Body of pancreas (tissue), 4 donors: ENCODE measurements around the gene RIC3. TPM values are rescaled to one million over a fixed set of nuclear protein-coding genes. Genes with fewer than 3 reads are reported as not detected.

Experiments
- ATAC-seq: fragments of 150-250 bp; one replicate; pipeline ENCODE4 v1.9.1; 2016
- DNase-seq, 4 donors: peaks; one replicate each; pipeline ENCODE4 v3.0.0-alpha.2; 2019
- H3K27ac ChIP-seq, 4 donors: fragments of 200-600 bp; sonication (generic); 1 replicate in 3 of 4; 2 replicates in 1 of 4; pipeline versions ENCODE4 v1.5.1 to v1.6.1; 2016 to 2019; ENCODE audit warnings: mild to moderate bottlenecking in 1 of 4, mixed read lengths in 1 of 4, moderate library complexity in 1 of 4
- H3K27me3 ChIP-seq, 2 donors: fragments of 200-600 bp; sonication (generic); one replicate each; pipeline ENCODE4 v1.6.0; 2016; ENCODE audit warnings: mild to moderate bottlenecking in 1 of 2
- H3K36me3 ChIP-seq, 2 donors: fragments of 200-600 bp; sonication (generic); replicated peaks in 1 of 2; 2 replicates each; pipeline ENCODE4 v1.5.1; 2016; ENCODE audit warnings: low read depth in 2 of 2; ENCODE audit not compliant: insufficient read depth in 1 of 2
- H3K4me1 ChIP-seq: fragments of 200-600 bp; sonication (generic); one replicate; pipeline ENCODE4 v1.6.0; 2016
- H3K4me3 ChIP-seq, 2 donors: fragments of 200-600 bp; sonication (generic); 1 replicate in 1 of 2; 2 replicates in 1 of 2; pipeline ENCODE4 v1.5.1; 2016 to 2019
- H3K9me3 ChIP-seq, 3 donors: fragments of 200-600 bp; sonication (generic); 1 replicate in 2 of 3; 2 replicates in 1 of 3; pipeline ENCODE4 v1.5.1; 2016
- POLR2A ChIP-seq, 3 donors: fragments of 450-650 bp; IDR thresholded peaks; one replicate each; pipeline ENCODE4 v1.6.1; 2016; ENCODE audit warnings: antibody characterized with exemption in 3 of 3, mild to moderate bottlenecking in 2 of 3
- WGBS, 2 donors: methylation state at CpG; one replicate each; pipeline ENCODE4 v1.1.5; 2017; 5-methylcytosine and 5-hydroxymethylcytosine counted together
- intact Hi-C: fragments of 100-400 bp; cut with DNase I; formaldehyde crosslinking; loops from one replicate; pipeline ENCODE4 v1.15.1; 2023
- total RNA-seq, 2 donors: library from RNA; depleted of rRNA; stranded (reverse); fragments of >200 nt; gene quantifications; one replicate each; pipeline ENCODE4 v1.1.0, GENCODE V29; 2016
- TF ChIP-seq, protein P1 (sequence below), 7 experiments: fragments of 450-650 bp in 4 of 7; fragments of 200-600 bp in 3 of 7; sonication (generic) in 3 of 7; IDR thresholded peaks; one replicate each; pipeline ENCODE4 v1.5.1; 2016 to 2019; ENCODE audit warnings: antibody characterized with exemption in 7 of 7

The RIC3 gene
- total RNA-seq, 2 donors from 2014 or later: 40.0 to 44.5 TPM

DNA sequence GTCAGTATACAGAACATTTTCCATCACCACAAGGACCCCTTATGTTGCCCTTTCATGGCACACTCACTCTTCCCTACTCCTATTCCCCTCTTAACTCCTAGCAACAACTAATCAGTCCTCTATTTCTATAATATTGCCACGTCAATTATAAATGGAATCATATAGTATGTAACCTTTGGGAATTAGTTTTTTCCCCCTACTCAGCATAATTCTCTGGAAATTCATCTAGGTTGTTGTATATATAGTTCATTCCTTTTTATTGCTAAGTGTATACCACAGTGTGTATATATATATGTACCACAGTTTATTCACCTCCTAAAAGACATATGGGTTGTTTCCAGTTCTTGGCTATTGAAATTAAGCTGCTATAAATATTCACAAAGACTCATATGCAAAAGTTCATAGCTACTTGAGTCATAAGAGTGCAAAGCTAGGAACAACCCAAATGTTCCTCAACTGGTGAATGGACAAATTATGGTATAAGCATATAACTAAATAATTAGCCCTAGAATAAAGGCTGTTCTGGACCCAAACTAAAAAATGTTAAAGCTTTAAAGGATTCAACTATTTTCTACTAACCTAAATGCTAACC lies 46.6 kb downstream of the RIC3 start:
- Histone ChIP-seq H3K36me3 (no peaks in the 10 kb centered on the region), H3K9me3 (peaks cover 0 to 6% (median 0%) of the 10 kb centered on the region in 3 donors), H3K27ac (no peak overlapping the region), H3K4me3 (no peak overlapping the region), H3K27me3 (no peaks in the 10 kb centered on the region), H3K4me1 (no peaks in the 10 kb centered on the region)
- DNase-seq (no peak), ATAC-seq (no peak)
- TF ChIP-seq, protein P1, sequence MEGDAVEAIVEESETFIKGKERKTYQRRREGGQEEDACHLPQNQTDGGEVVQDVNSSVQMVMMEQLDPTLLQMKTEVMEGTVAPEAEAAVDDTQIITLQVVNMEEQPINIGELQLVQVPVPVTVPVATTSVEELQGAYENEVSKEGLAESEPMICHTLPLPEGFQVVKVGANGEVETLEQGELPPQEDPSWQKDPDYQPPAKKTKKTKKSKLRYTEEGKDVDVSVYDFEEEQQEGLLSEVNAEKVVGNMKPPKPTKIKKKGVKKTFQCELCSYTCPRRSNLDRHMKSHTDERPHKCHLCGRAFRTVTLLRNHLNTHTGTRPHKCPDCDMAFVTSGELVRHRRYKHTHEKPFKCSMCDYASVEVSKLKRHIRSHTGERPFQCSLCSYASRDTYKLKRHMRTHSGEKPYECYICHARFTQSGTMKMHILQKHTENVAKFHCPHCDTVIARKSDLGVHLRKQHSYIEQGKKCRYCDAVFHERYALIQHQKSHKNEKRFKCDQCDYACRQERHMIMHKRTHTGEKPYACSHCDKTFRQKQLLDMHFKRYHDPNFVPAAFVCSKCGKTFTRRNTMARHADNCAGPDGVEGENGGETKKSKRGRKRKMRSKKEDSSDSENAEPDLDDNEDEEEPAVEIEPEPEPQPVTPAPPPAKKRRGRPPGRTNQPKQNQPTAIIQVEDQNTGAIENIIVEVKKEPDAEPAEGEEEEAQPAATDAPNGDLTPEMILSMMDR (IDR thresholded peaks at IDR 0.05): no peak
- no peak for TF ChIP-seq POLR2A (IDR thresholded peaks at IDR 0.05)
- intact Hi-C loops: no loop called here
- 90 to 97% methylated on average over 1 of the region's 1 CpG for WGBS, 2 donors

DNA sequence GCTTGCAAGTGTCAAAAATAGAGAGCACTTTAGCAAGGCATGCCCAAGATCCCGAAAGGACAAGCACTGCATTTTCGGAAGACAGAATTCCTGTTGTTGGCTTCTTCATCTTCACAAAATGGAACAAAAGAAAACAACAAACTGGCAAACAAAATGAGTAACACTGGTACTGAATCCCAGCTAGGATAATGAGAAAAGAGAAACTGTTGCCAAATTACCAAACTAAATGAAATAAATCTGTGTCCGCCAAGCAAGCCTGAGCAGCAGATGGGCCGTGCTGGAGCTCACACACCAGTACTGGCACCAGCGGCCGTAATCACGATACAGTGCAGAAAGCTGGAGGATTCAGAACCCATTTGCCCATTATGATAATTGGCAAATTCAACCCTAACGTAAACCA lies 57.2 kb downstream of the RIC3 start:
- WGBS, 2 donors: 90 to 93% methylated on average over 8 of the region's 8 CpGs
- Histone ChIP-seq H3K4me3 (no peak overlapping the region), H3K27me3 (no peaks in the 10 kb centered on the region), H3K36me3 (peaks cover 0 to 4% of the 10 kb centered on the region in 2 donors), H3K9me3 (no peaks in the 10 kb centered on the region), H3K27ac (no peak overlapping the region), H3K4me1 (no peaks in the 10 kb centered on the region)
- TF ChIP-seq POLR2A (IDR thresholded peaks at IDR 0.05): no peak
- TF ChIP-seq, protein P1 (IDR thresholded peaks at IDR 0.05): no peak
- DNase-seq: no peak
- intact Hi-C loops: no loop called here
- no peak for ATAC-seq

DNA sequence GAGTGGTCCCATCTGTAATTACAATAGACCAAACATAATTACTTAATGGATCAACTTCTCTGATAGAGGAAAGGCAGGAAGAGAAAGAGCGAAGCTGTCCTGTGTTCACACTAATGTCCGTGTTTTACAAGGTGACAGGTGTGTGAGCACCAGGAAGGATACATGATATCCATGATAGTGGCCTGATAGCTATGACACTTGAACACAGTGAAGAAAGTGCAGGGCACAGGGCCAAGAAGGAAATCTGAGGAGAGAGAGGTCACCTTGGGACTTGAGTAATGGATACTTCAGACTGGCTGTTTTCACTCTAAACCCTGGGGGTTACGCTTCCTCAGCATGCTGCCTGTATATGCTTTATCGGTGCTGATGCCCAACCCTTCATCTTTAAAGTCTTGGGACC lies 58.4 kb downstream of the RIC3 start:
- Histone ChIP-seq H3K4me1 (no peaks in the 10 kb centered on the region), H3K36me3 (peaks cover 0 to 5% of the 10 kb centered on the region in 2 donors), H3K27me3 (no peaks in the 10 kb centered on the region), H3K9me3 (no peaks in the 10 kb centered on the region), H3K27ac (no peak overlapping the region), H3K4me3 (no peak overlapping the region)
- WGBS, 2 donors: 90 to 95% methylated on average over 4 of the region's 4 CpGs
- no peak for ATAC-seq
- TF ChIP-seq POLR2A (IDR thresholded peaks at IDR 0.05): no peak
- TF ChIP-seq, protein P1 (IDR thresholded peaks at IDR 0.05): no peak
- intact Hi-C loops: no loop called here
- no peak for DNase-seq

DNA sequence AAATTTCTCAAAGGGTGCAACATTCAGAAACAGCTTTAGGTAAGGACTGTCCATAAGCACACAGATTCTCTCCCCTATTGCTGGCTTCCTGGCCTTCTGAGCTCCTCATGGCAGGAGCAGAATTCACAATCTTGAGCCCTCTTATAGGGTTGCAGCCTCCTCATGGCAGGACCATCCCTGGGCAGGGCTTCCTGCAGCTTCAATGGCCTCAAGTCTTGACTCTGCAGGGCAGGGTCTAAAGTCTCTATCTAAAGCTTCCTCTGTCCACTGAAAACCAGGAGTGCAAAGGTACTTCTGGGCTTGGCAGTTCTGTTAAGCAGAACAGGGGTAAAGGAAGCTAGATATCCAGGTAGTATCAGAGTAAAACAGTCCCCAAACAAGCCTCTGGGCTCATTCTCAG lies 59.1 kb downstream of the RIC3 start:
- Histone ChIP-seq H3K27me3 (no peaks in the 10 kb centered on the region), H3K27ac (no peak overlapping the region), H3K4me1 (no peaks in the 10 kb centered on the region), H3K9me3 (no peaks in the 10 kb centered on the region), H3K36me3 (peaks cover 0 to 5% of the 10 kb centered on the region in 2 donors), H3K4me3 (no peak overlapping the region)
- intact Hi-C loops: no loop called here
- no peak for TF ChIP-seq POLR2A (IDR thresholded peaks at IDR 0.05)
- TF ChIP-seq, protein P1 (IDR thresholded peaks at IDR 0.05): no peak
- no peak for DNase-seq
- ATAC-seq: no peak

DNA sequence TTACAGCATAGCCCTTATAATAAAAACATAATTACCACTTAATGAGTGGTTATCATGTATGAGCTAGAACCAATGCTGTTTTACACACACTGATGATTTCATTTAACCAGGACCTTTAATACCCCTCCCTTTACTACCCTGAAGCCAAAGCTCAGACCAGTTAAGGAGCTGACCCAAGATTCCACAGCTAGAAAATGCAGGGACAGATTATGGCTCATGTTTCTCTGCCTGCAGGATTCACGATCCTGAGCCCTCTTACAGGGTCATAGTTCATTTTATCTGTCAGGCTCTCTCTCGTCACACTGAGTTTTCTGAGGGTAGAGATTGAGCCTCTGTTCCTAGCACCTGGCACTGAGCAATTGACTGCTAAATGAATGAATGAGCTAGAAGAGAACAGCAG lies 60.4 kb downstream of the RIC3 start:
- 62 to 87% methylated on average over 2 of the region's 2 CpGs for WGBS, 2 donors
- intact Hi-C loops: no loop called here
- H3K36me3 ChIP-seq: peaks cover 0 to 5% of the 10 kb centered on the region in 2 donors

More for the DNA sequence above, 60.4 kb downstream of the RIC3 start:
- TF ChIP-seq, protein P1 (IDR thresholded peaks at IDR 0.05): no peak
- no peak for TF ChIP-seq POLR2A (IDR thresholded peaks at IDR 0.05)
- no peak overlapping the region for H3K4me3 ChIP-seq
- ATAC-seq: no peak
- no peak overlapping the region for H3K27ac ChIP-seq
- H3K9me3 ChIP-seq: no peaks in the 10 kb centered on the region
- no peaks in the 10 kb centered on the region for H3K27me3 ChIP-seq
- no peak for DNase-seq
- H3K4me1 ChIP-seq: no peaks in the 10 kb centered on the region
